Measurements from ENCODE around the gene MACO1. TPM values are rescaled to one million over a fixed set of nuclear protein-coding genes. Genes with fewer than 3 reads are reported as not detected.

MACO1 gene
- total and polyA plus RNA-seq, 2 of the 8 experiments (the other 6 are each of a cell fraction or from before 2014, with no cell fraction given), result 3.5 to 15.1 TPM

DNA sequence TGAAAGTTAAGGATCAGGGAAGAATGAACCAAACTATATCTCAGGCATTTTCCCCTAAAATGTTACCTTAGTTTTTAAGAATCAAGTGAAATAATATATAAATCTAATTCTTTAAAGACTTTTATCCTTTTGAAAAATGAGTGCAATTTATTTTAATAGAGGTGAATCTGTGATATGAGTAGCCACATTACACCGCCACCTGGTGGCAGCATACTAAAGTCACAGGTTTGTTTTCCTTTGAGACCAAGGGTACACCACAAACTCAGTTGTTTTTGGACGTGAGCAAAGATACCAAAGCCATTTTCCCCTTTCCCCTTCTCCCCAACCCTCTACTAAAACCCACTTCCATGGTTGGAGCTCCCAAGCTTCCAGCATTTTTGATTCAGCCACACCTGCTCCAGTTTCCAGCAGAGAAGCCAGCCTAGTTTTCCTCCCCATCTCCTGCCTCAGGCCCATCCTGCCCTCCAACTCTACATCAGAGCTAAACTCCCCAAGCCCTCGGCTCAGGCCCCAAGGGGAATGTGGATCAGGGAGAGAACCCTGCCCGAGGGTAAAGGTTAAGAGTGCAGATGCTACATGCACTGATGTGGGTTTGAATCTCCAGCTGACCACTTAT is 89.9 kb downstream of the MACO1 start:
- TF ChIP-seq HDAC6 (IDR thresholded peaks at IDR 0.05; ENCODE audit: low read depth, low read length) (no peak), RAD21 (IDR thresholded peaks at IDR 0.05 in 1 of 2, conservative IDR thresholded peaks at IDR 0.05 in 1 of 2; ENCODE audit: low read depth in 2 of 2, low read length in 2 of 2) (peak; percentile 51 to 64), TEAD4 (IDR thresholded peaks at IDR 0.05; ENCODE audit: low read depth, low read length) (no peak), YY1 (IDR thresholded peaks at IDR 0.05; ENCODE audit: low read depth, low read length) (no peak), POU5F1 (IDR thresholded peaks at IDR 0.05; ENCODE audit: low read depth, low read length) (no peak)
- TF ChIP-seq, protein P1, sequence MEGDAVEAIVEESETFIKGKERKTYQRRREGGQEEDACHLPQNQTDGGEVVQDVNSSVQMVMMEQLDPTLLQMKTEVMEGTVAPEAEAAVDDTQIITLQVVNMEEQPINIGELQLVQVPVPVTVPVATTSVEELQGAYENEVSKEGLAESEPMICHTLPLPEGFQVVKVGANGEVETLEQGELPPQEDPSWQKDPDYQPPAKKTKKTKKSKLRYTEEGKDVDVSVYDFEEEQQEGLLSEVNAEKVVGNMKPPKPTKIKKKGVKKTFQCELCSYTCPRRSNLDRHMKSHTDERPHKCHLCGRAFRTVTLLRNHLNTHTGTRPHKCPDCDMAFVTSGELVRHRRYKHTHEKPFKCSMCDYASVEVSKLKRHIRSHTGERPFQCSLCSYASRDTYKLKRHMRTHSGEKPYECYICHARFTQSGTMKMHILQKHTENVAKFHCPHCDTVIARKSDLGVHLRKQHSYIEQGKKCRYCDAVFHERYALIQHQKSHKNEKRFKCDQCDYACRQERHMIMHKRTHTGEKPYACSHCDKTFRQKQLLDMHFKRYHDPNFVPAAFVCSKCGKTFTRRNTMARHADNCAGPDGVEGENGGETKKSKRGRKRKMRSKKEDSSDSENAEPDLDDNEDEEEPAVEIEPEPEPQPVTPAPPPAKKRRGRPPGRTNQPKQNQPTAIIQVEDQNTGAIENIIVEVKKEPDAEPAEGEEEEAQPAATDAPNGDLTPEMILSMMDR (IDR thresholded peaks at IDR 0.05; ENCODE audit: control extremely low read depth in 1 of 3, insufficient read depth in 1 of 3, low read depth in 1 of 3, low read length in 3 of 3), result peak in 2 of 3 experiments; percentile 63 to 76; a peak in 3 of 4 replicates
- Histone ChIP-seq H2BK120ac (replicated peaks; ENCODE audit: low read depth, low read length) (peak overlapping the region; percentile 50), H3K4ac (replicated peaks; ENCODE audit: insufficient read length, low read depth, low read length) (no peak overlapping the region), H3K9ac (replicated peaks in 1 of 4; ENCODE audit: extremely low read depth in 1 of 4, low read depth in 3 of 4, low read length in 3 of 4) (no peak overlapping the region), H3K4me1 (replicated peaks in 1 of 4; ENCODE audit: control insufficient read depth in 3 of 4, insufficient read depth in 4 of 4, low read length in 3 of 4) (peaks cover 4 to 8% (median 4%) of the 10 kb centered on the region in 4 experiments; a peak in 6 of 7 replicates), H4K8ac (ENCODE audit: extremely low read depth, insufficient read depth, low read length) (no peak overlapping the region; the same call in 1 of the 2 replicates), H4K20me1 (replicated peaks in 1 of 2; ENCODE audit: control insufficient read depth in 1 of 2, insufficient read depth in 2 of 2, low read length in 2 of 2) (no peaks in the 10 kb centered on the region), H2BK15ac (ENCODE audit: low read length) (0 out of 2 replicates have a peak overlapping the region, but pooled peaks have one; percentile 29), H3K4me2 (ENCODE audit: insufficient read depth in 1 of 2, low read depth in 2 of 2, low read length in 2 of 2) (no peak overlapping the region), H2BK20ac (ENCODE audit: low read length) (peak overlapping the region; percentile 80; the same call in 1 of the 2 replicates), H3K56ac (replicated peaks; ENCODE audit: insufficient read length, low read depth, low read length) (no peak overlapping the region), H3K27ac (ENCODE audit: low read depth, low read length) (no peak overlapping the region), H3K27me3 (replicated peaks in 1 of 4; ENCODE audit: control insufficient read depth in 3 of 4, extremely low read depth in 1 of 4, insufficient read depth in 3 of 4, low read length in 3 of 4) (no peaks in the 10 kb centered on the region; a peak in 1 of 7 replicates), H2BK5ac (ENCODE audit: low read depth, low read length) (no peak overlapping the region), H3K4me3 (ENCODE audit: extremely low read depth in 1 of 4, insufficient read depth in 2 of 4, low read depth in 3 of 4, low read length in 4 of 4) (no peak overlapping the region), H3K36me3 (ENCODE audit: control insufficient read depth in 2 of 4, insufficient read depth in 4 of 4, low read length in 3 of 4) (no peaks in the 10 kb centered on the region), H3K23ac (ENCODE audit: insufficient read length) (no peak overlapping the region), H2AFZ (ENCODE audit: low read length) (peak overlapping the region; percentile 93; the same call in 1 of the 2 replicates), H3K23me2 (ENCODE audit: low read depth, low read length) (no peaks in the 10 kb centered on the region), H4K91ac (replicated peaks; ENCODE audit: insufficient read length, low read length) (no peak overlapping the region), H3K79me2 (ENCODE audit: control insufficient read depth in 1 of 2, insufficient read depth in 2 of 2, low read length in 2 of 2) (no peaks in the 10 kb centered on the region), H3K18ac (ENCODE audit: extremely low read depth, low read length) (no peak overlapping the region; the same call in 1 of the 2 replicates), H3K79me1 (ENCODE audit: low read depth, low read length) (no peaks in the 10 kb centered on the region), H3K14ac (ENCODE audit: insufficient read length) (no peak overlapping the region), H3K9me3 (ENCODE audit: insufficient read depth in 2 of 2, low read depth in 1 of 2, low read length in 1 of 2) (peaks cover 0 to 4% of the 10 kb centered on the region in 2 experiments; a peak in 1 of 4 replicates), H2BK12ac (ENCODE audit: low read depth, low read length) (peak overlapping the region; percentile 27; the same call in 1 of the 2 replicates), H2AK5ac (ENCODE audit: low read depth, low read length) (no peak overlapping the region), H4K5ac (ENCODE audit: insufficient read length, low read depth, low read length) (no peak overlapping the region)
- CTCF ChIA-PET (ENCODE audit: partially characterized antibody), result interaction anchor here (0.6 to 15.3 kb wide), 32 partner anchors 8 to 327 kb away, joined by 3 to 240 read pairs (median 4); partner anchors contain the start of gene LDLRAP1
- POLR2A ChIA-PET (ENCODE audit: partially characterized antibody), result interaction anchor here (0.6 to 2.2 kb wide), 5 partner anchors 14 to 292 kb away, joined by 3 to 16 read pairs (median 3); no protein-coding TSS in a partner anchor
- DNase-seq (ENCODE audit: low read depth in 1 of 2, low spot score in 2 of 2) (peak in 1 of 2 experiments; percentile 77), FAIRE-seq (no peak)
- WGBS, 2 experiments (ENCODE audit: extremely low coverage in 1 of 2, insufficient coverage in 1 of 2, insufficient read length in 1 of 2, insufficient replicate concordance in 2 of 2, low coverage in 1 of 2, low lambda C conversion rate in 2 of 2, missing lambda C conversion rate in 1 of 2), result 45% methylated on average over 4 of the region's 4 CpGs; no CpG with 5 or more reads in 1 of the 2 experiments
